Vagina (tissue), 2 donors: ENCODE measurements around the gene GBP7.

ENCODE experiments used
- POLR2A ChIP-seq, 2 donors: fragments of 450-650 bp; IDR thresholded peaks; one replicate each; pipeline ENCODE4 v1.6.1; 2017; ENCODE audit warnings: antibody characterized with exemption in 2 of 2, mild to moderate bottlenecking in 2 of 2, moderate library complexity in 2 of 2
- POLR2AphosphoS5 ChIP-seq, 2 donors: sonication (generic); formaldehyde crosslinking; IDR thresholded peaks; one replicate each; pipeline ENCODE4 v1.9.0; 2017; ENCODE audit warnings: antibody characterized with exemption in 2 of 2, mild to moderate bottlenecking in 2 of 2, low read depth in 1 of 2; ENCODE audit not compliant: insufficient read depth in 1 of 2
- TF ChIP-seq, protein P1 (sequence below), 3 experiments: fragments of 450-650 bp in 2 of 3; fragments of 200-600 bp in 1 of 3; sonication (generic) in 1 of 3; IDR thresholded peaks; one replicate each; pipeline ENCODE4 v1.5.1; 2017 to 2019; ENCODE audit warnings: antibody characterized with exemption in 3 of 3, mild to moderate bottlenecking in 2 of 3, moderate library complexity in 2 of 3

DNA sequence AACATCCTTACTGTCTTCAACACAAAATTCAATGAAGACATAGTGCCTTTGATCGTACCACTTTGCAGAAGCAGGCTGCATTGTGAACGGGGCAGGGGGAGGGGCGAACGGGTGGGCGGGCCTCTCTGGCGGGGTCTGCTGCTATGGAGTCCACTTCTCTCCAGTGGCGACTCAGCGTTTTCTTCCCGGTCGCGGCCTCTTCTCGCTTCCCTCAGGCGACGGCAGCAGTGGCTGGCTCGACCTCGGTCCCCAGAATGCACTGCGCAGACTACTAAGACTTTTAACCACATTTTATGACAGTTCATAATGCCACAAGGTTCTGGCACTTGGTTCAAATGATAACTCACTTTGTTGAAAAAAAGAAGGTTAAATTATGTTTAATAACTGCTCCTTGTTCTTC is 71.1 kb downstream of the GBP7 start:
- TF ChIP-seq, protein P1, sequence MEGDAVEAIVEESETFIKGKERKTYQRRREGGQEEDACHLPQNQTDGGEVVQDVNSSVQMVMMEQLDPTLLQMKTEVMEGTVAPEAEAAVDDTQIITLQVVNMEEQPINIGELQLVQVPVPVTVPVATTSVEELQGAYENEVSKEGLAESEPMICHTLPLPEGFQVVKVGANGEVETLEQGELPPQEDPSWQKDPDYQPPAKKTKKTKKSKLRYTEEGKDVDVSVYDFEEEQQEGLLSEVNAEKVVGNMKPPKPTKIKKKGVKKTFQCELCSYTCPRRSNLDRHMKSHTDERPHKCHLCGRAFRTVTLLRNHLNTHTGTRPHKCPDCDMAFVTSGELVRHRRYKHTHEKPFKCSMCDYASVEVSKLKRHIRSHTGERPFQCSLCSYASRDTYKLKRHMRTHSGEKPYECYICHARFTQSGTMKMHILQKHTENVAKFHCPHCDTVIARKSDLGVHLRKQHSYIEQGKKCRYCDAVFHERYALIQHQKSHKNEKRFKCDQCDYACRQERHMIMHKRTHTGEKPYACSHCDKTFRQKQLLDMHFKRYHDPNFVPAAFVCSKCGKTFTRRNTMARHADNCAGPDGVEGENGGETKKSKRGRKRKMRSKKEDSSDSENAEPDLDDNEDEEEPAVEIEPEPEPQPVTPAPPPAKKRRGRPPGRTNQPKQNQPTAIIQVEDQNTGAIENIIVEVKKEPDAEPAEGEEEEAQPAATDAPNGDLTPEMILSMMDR (IDR thresholded peaks at IDR 0.05): no peak
- TF ChIP-seq POLR2A (IDR thresholded peaks at IDR 0.05) (no peak), POLR2AphosphoS5 (IDR thresholded peaks at IDR 0.05; ENCODE audit: insufficient read depth in 1 of 2, low read depth in 1 of 2) (no peak)
